ENCODE measurements around the gene MRPS35.

MRPS35 gene

GRCh38 chr12:27778206-27778605 lies 67.6 kb downstream of the MRPS35 start:
- no peak for TF ChIP-seq GATA2 (IDR thresholded peaks at IDR 0.05; ENCODE audit: low read depth, low read length)
- TF ChIP-seq GATA3 (IDR thresholded peaks at IDR 0.05; ENCODE audit: low read depth, low read length): no peak

GRCh38 chr12:27779416-27779919 lies 68.8 kb downstream of the MRPS35 start:
- no peak for TF ChIP-seq GATA3 (IDR thresholded peaks at IDR 0.05; ENCODE audit: low read depth, low read length)
- no peak for TF ChIP-seq GATA2 (IDR thresholded peaks at IDR 0.05; ENCODE audit: low read depth, low read length)

- TF ChIP-seq GATA2 (IDR thresholded peaks at IDR 0.05; ENCODE audit: low read depth, low read length): 0 out of 2 replicates have a peak, but pooled peaks have one; percentile 19
- TF ChIP-seq GATA3 (IDR thresholded peaks at IDR 0.05; ENCODE audit: low read depth, low read length): no peak
These were observed 69.4 kb downstream of the MRPS35 start, which contains the start of the genes KLHL42 and MANSC4 for GRCh38 chr12:27779920-27780611. KLHL42 (plus strand) TSS chr12:27780233; CDS start chr12:27780331, 98 bp downstream. MANSC4 (minus strand) TSS chr12:27780236; CDS start chr12:27771276, 8,960 bp downstream.

GRCh38 chr12:27780612-27781408 lies 70.2 kb downstream of the MRPS35 start:
- TF ChIP-seq GATA2 (IDR thresholded peaks at IDR 0.05; ENCODE audit: low read depth, low read length) (no peak), GATA3 (IDR thresholded peaks at IDR 0.05; ENCODE audit: low read depth, low read length) (no peak)

GRCh38 chr12:27781680-27782079 lies 71.0 kb downstream of the MRPS35 start:
- TF ChIP-seq GATA3 (IDR thresholded peaks at IDR 0.05; ENCODE audit: low read depth, low read length) (no peak), GATA2 (IDR thresholded peaks at IDR 0.05; ENCODE audit: low read depth, low read length) (peak; percentile 39; the same call in 1 of the 2 replicates)

- TF ChIP-seq GATA3 (IDR thresholded peaks at IDR 0.05; ENCODE audit: low read depth, low read length) (no peak), GATA2 (IDR thresholded peaks at IDR 0.05; ENCODE audit: low read depth, low read length) (no peak)
These were observed 71.8 kb downstream of the MRPS35 start for GRCh38 chr12:27782481-27782880.

- no peak for TF ChIP-seq GATA3 (IDR thresholded peaks at IDR 0.05; ENCODE audit: low read depth, low read length)
- no peak for TF ChIP-seq GATA2 (IDR thresholded peaks at IDR 0.05; ENCODE audit: low read depth, low read length)
These were observed 75.4 kb downstream of the MRPS35 start for GRCh38 chr12:27785882-27786570.

GRCh38 chr12:27787559-27787958 lies 76.9 kb downstream of the MRPS35 start:
- TF ChIP-seq GATA3 (IDR thresholded peaks at IDR 0.05; ENCODE audit: low read depth, low read length): no peak
- no peak for TF ChIP-seq GATA2 (IDR thresholded peaks at IDR 0.05; ENCODE audit: low read depth, low read length)

- TF ChIP-seq GATA3 (IDR thresholded peaks at IDR 0.05; ENCODE audit: low read depth, low read length): no peak
- TF ChIP-seq GATA2 (IDR thresholded peaks at IDR 0.05; ENCODE audit: low read depth, low read length): no peak
These were observed 79.5 kb downstream of the MRPS35 start for GRCh38 chr12:27790179-27790578.

GRCh38 chr12:27794818-27795584 lies 84.4 kb downstream of the MRPS35 start:
- TF ChIP-seq GATA3 (IDR thresholded peaks at IDR 0.05; ENCODE audit: low read depth, low read length) (no peak), GATA2 (IDR thresholded peaks at IDR 0.05; ENCODE audit: low read depth, low read length) (no peak)

GRCh38 chr12:27796128-27796527 lies 85.5 kb downstream of the MRPS35 start:
- TF ChIP-seq GATA2 (IDR thresholded peaks at IDR 0.05; ENCODE audit: low read depth, low read length): no peak
- no peak for TF ChIP-seq GATA3 (IDR thresholded peaks at IDR 0.05; ENCODE audit: low read depth, low read length)

- TF ChIP-seq GATA3 (IDR thresholded peaks at IDR 0.05; ENCODE audit: low read depth, low read length): no peak
- no peak for TF ChIP-seq GATA2 (IDR thresholded peaks at IDR 0.05; ENCODE audit: low read depth, low read length)
These were observed 86.8 kb downstream of the MRPS35 start for GRCh38 chr12:27797301-27798025.

- TF ChIP-seq GATA3 (IDR thresholded peaks at IDR 0.05; ENCODE audit: low read depth, low read length): no peak
- no peak for TF ChIP-seq GATA2 (IDR thresholded peaks at IDR 0.05; ENCODE audit: low read depth, low read length)
These were observed 90.2 kb downstream of the MRPS35 start for GRCh38 chr12:27800819-27801218.
